Cardiac fibroblast (primary cell): ENCODE measurements around the gene OSGIN1.

Experiments used
- DNase-seq, 2 donors: peaks; one replicate each; pipeline versions ENCODE4 v3.0.0 to v3.0.0-alpha.2; 2010; ENCODE audit warnings: low read depth in 2 of 2
- H3K4me3 ChIP-seq, 2 donors: replicated peaks in 1 of 2; 1 replicate in 1 of 2; 2 replicates in 1 of 2; pipeline ENCODE4 v1.5.1; 2011; ENCODE audit warnings: low read depth in 2 of 2, low read length in 2 of 2, mild to moderate bottlenecking in 2 of 2, moderate library complexity in 1 of 2
- TF ChIP-seq, protein P1 (sequence below): IDR thresholded peaks from one replicate; pipeline ENCODE4 v1.5.1; 2011; ENCODE audit warnings: low read depth, mild to moderate bottlenecking, low read length, inconsistent platforms

Gene OSGIN1

GRCh38 chr16:83981799-83982198 is 28.8 kb downstream of the OSGIN1 start:
- DNase-seq: no peak
- TF ChIP-seq, protein P1, sequence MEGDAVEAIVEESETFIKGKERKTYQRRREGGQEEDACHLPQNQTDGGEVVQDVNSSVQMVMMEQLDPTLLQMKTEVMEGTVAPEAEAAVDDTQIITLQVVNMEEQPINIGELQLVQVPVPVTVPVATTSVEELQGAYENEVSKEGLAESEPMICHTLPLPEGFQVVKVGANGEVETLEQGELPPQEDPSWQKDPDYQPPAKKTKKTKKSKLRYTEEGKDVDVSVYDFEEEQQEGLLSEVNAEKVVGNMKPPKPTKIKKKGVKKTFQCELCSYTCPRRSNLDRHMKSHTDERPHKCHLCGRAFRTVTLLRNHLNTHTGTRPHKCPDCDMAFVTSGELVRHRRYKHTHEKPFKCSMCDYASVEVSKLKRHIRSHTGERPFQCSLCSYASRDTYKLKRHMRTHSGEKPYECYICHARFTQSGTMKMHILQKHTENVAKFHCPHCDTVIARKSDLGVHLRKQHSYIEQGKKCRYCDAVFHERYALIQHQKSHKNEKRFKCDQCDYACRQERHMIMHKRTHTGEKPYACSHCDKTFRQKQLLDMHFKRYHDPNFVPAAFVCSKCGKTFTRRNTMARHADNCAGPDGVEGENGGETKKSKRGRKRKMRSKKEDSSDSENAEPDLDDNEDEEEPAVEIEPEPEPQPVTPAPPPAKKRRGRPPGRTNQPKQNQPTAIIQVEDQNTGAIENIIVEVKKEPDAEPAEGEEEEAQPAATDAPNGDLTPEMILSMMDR: no peak
- H3K4me3 ChIP-seq: no peak overlapping the region

GRCh38 chr16:83983491-83983890 is 30.5 kb downstream of the OSGIN1 start:
- DNase-seq: no peak
- H3K4me3 ChIP-seq: no peak overlapping the region
- TF ChIP-seq, protein P1: no peak

- DNase-seq: no peak
- TF ChIP-seq, protein P1: no peak
- H3K4me3 ChIP-seq: no peak overlapping the region
These were observed 36.3 kb downstream of the OSGIN1 start for GRCh38 chr16:83989300-83989699.

- TF ChIP-seq, protein P1: no peak
- DNase-seq: no peak
- no peak overlapping the region for H3K4me3 ChIP-seq
These were observed 37.5 kb downstream of the OSGIN1 start for GRCh38 chr16:83990492-83990891.

DNA sequence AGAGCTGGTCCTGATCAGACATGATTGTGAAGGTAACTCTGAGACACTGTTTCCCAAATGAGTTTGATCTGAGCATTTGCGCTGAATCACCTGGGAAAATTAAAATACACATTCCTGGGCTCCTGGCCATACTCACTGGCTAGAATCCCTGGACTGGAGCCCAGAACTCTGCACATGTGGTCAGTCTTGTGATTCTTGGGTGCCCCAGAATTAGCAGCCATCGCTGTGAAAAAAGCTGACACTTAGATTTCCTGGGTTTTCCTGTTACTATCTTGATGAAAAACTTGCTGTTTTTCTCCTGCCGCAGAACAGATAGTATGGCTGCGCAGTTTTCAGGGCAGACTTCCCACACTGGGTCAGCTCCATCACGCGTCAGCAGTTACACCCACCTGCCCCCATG is 39.6 kb downstream of the OSGIN1 start:
- no peak overlapping the region for H3K4me3 ChIP-seq
- TF ChIP-seq, protein P1: no peak
- peak; percentile 81 to 84 for DNase-seq

GRCh38 chr16:83994087-83994486 is 41.0 kb downstream of the OSGIN1 start:
- TF ChIP-seq, protein P1: no peak
- DNase-seq: peak; percentile 90 to 98
- no peak overlapping the region for H3K4me3 ChIP-seq

- TF ChIP-seq, protein P1: no peak
- H3K4me3 ChIP-seq: no peak overlapping the region
- peak in 1 of 2 donors; percentile 12 for DNase-seq
These were observed 41.7 kb downstream of the OSGIN1 start for GRCh38 chr16:83994703-83995102.
